Testis (tissue), 3 donors: ENCODE results near the gene TDRD12. TPM values are rescaled to one million over a fixed set of nuclear protein-coding genes. Genes with fewer than 3 reads are reported as not detected.
"Not testable (repeated sequence)": the region's sequence is repeated elsewhere in the genome, so short reads cannot be mapped to it uniquely, and the experiment has no call there.

Experiments
- DNase-seq: peaks from one replicate; pipeline ENCODE4 v3.0.0-alpha.2; 2019
- H3K27ac ChIP-seq, 2 donors: fragments of 200-600 bp; sonication (generic); one replicate each; pipeline ENCODE4 v1.5.1; 2019
- H3K27me3 ChIP-seq: fragments of 200-600 bp; sonication (generic); one replicate; pipeline ENCODE4 v1.5.1; 2019
- H3K36me3 ChIP-seq: fragments of 200-600 bp; sonication (generic); one replicate; pipeline ENCODE4 v1.5.1; 2017; ENCODE audit warnings: low read depth; ENCODE audit errors: missing control alignments
- H3K4me1 ChIP-seq: fragments of 200-600 bp; sonication (generic); one replicate; pipeline ENCODE4 v1.5.1; 2019
- H3K4me3 ChIP-seq, 2 donors: fragments of 200-600 bp; sonication (generic); one replicate each; pipeline ENCODE4 v1.5.1; 2017 to 2019
- H3K9me3 ChIP-seq: fragments of 200-600 bp; sonication (generic); one replicate; pipeline ENCODE4 v1.5.1; 2017
- CTCF ChIP-seq, 3 experiments: fragments of 450-650 bp in 2 of 3; fragments of 200-600 bp in 1 of 3; sonication (generic) in 1 of 3; IDR thresholded peaks; one replicate each; pipeline ENCODE4 v1.5.1; 2016 to 2019; ENCODE audit warnings: antibody characterized with exemption in 3 of 3, mild to moderate bottlenecking in 2 of 3, moderate library complexity in 1 of 3
- POLR2A ChIP-seq: fragments of 450-650 bp; IDR thresholded peaks from one replicate; pipeline ENCODE4 v1.6.1; 2017; ENCODE audit warnings: antibody characterized with exemption, mild to moderate bottlenecking, moderate library complexity
- WGBS, 2 donors: methylation state at CpG; one replicate each; pipeline ENCODE4 v1.1.5; 2018; 5-methylcytosine and 5-hydroxymethylcytosine counted together
- intact Hi-C: fragments of 100-400 bp; cut with DNase I; formaldehyde crosslinking; loops from one replicate; pipeline ENCODE4 v1.15.1; 2023; ENCODE audit warnings: low total_unique reads
- polyA plus RNA-seq: library from polyadenylated mRNA; stranded (reverse); fragments of 350-450 nt; fragmentation: Illumina TruSeq; extraction: RNeasy Lipid Tissue Mini Kit (QIAGEN cat#74804); gene quantifications from one replicate; pipeline ENCODE4 v1.2.3, GENCODE V29; 2014; ENCODE audit warnings: low read depth, low replicate concordance; ENCODE audit not compliant: insufficient read depth
- total RNA-seq, 2 donors: library from RNA; depleted of rRNA; stranded (reverse); fragments of >200 nt; gene quantifications; one replicate each; pipeline ENCODE4 v1.2.3, GENCODE V29; 2016

TDRD12 gene
- total and polyA plus RNA-seq, 3 donors from 2014 or later = 24.3 to 33.4 (median 30.6) TPM

DNA sequence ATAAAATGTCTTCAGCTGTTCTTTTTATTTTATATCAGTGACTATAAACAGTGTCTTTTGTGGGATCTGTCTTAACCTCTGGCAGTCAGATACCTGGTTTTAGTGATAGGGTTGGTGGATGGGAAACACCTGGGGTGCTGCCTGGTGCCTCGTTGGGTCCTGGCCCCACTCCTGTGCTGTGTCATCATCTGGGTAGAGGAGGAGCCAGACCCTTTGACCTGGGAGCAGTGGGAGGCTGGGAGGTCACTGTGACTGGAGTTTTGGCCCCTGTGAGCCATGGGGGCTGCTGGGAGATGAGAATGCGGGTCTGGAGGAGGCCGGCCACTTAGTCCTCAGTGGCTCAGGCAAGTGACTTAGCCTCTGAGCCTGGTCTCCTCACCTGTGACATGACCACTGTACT lies 29.4 kb downstream of the TDRD12 start:
- no peak for DNase-seq
- Histone ChIP-seq H3K4me1 (no peaks in the 10 kb centered on the region), H3K36me3 (no peaks in the 10 kb centered on the region), H3K9me3 (no peaks in the 10 kb centered on the region), H3K4me3 (no peak overlapping the region), H3K27me3 (no peaks in the 10 kb centered on the region), H3K27ac (no peak overlapping the region)
- no peak for TF ChIP-seq POLR2A
- TF ChIP-seq CTCF (IDR thresholded peaks at IDR 0.05) = no peak
- 60 to 69% methylated on average over 3 of the region's 3 CpGs for WGBS, 2 donors
- intact Hi-C loops = no loop called here

DNA sequence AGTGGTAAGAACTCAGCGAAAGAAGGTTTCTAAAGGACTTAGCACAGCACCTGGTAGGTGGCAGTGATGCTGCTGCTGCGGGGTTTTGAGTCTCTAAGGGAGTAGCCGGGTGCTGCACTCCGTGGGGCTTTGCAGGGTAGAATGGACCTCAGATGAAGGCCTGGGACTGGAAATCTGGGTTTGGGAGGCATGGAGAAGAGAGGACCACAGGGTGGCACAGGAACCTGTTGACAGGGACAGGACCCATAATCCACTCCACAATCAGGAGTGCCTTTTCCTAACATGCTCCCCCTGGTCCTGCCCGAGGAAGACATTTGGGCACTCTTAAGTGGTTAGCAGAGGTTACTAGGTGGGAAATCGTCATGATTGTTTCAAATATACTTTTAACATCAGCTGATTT lies 29.8 kb downstream of the TDRD12 start:
- no peak for TF ChIP-seq CTCF (IDR thresholded peaks at IDR 0.05)
- no peak for TF ChIP-seq POLR2A
- H3K4me3 ChIP-seq = no peak overlapping the region
- no peaks in the 10 kb centered on the region for H3K9me3 ChIP-seq
- no peaks in the 10 kb centered on the region for H3K27me3 ChIP-seq
- intact Hi-C loops = no loop called here
- H3K36me3 ChIP-seq = no peaks in the 10 kb centered on the region
- H3K27ac ChIP-seq = no peak overlapping the region
- 75 to 80% methylated on average over 6 of the region's 6 CpGs for WGBS, 2 donors
- no peaks in the 10 kb centered on the region for H3K4me1 ChIP-seq
- no peak for DNase-seq

DNA sequence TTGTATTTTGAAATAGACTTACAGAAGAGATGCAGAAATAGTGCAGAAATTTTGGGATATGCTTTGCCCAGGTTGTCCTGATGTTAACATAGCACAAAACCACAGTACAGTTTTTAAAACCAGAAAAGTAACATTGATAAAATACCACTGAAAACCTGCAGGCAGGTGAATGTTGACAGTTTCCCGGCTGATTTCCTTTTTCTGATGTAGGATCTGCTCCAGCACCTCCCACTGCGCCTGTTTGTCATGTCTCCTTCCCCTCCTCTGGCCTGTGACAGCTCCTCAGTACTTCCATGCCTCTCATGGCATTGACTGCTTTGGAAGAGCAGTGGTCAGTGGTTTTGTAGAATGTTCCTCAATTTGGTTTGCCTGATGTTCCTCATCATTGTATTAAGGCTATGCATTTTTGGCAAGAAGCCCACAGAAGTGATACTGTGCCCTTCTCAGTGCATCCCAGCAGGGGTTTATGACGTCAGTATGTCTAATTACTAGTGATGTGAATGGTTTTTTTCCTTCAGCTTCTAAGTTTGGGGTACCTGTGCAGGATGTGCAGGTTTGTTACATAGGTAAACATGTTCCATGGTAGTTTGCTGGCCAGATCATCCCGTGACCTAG lies 31.0 kb downstream of the TDRD12 start:
- Histone ChIP-seq H3K36me3 (no peaks in the 10 kb centered on the region), H3K4me3 (no peak overlapping the region), H3K27me3 (no peaks in the 10 kb centered on the region), H3K27ac (no peak overlapping the region), H3K4me1 (no peaks in the 10 kb centered on the region), H3K9me3 (no peaks in the 10 kb centered on the region)
- intact Hi-C loops = no loop called here
- 61 to 72% methylated on average over 4 of the region's 4 CpGs for WGBS, 2 donors
- no peak for DNase-seq
- TF ChIP-seq POLR2A = no peak

DNA sequence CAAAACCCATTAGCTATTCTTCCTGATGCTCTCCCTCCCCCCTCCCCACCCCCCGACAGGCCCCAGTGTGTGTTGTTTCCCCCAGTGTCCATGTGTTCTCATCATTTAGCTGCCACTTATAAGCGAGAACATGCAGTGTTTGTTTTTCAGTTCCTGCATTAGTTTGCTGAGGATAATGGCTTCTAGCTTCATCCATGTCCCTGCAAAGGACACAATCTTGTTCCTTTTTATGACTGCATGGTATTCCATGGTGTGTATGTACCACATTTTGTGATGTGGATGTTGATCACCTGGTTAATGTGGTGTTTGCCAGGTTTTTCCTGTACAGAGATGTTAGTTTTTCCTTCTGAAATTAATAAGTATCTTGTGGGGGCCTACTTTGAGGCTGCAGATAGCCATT lies 31.5 kb downstream of the TDRD12 start:
- TF ChIP-seq POLR2A (no peak), CTCF (IDR thresholded peaks at IDR 0.05) (no peak)

GRCh38 chr19:32757189-32757588 lies 37.6 kb downstream of the TDRD12 start:
- TF ChIP-seq CTCF (IDR thresholded peaks at IDR 0.05) = no peak
- TF ChIP-seq POLR2A = no peak
- no peaks in the 10 kb centered on the region for H3K4me1 ChIP-seq

More for the DNA sequence above, 31.5 kb downstream of the TDRD12 start:
- H3K27me3 ChIP-seq = no peaks in the 10 kb centered on the region
- H3K4me3 ChIP-seq = no peak overlapping the region
- no peak for DNase-seq
- H3K9me3 ChIP-seq = no peaks in the 10 kb centered on the region
- 59 to 85% methylated on average over 2 of the region's 2 CpGs for WGBS, 2 donors
- H3K4me1 ChIP-seq = no peaks in the 10 kb centered on the region
- no peaks in the 10 kb centered on the region for H3K36me3 ChIP-seq
- no peak overlapping the region for H3K27ac ChIP-seq
- intact Hi-C loops = no loop called here

DNA sequence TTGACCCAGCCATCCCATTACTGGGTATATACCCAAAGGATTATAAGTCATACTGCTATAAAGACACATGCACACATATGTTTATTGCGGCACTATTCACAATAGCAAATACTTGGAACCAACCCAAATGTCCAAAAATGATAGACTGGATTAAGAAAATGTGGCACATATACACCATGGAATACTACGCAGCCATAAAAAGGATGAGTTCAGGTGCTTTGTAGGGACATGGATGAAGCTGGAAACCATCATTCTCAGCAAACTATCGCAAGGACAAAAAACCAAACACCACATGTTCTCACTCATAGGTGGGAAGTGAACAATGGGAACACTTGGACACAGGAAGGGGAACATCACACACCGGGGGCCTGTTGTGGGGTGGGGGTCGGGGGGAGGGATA lies 45.8 kb downstream of the TDRD12 start:
- DNase-seq, H3K9me3 ChIP-seq, H3K36me3 ChIP-seq, H3K27me3 ChIP-seq, H3K4me3 ChIP-seq, H3K4me1 ChIP-seq, H3K27ac ChIP-seq, intact Hi-C loops: not testable (repeated sequence)
- WGBS, 2 donors = 84 to 93% methylated on average over 5 of the region's 5 CpGs

More at GRCh38 chr19:32757189-32757588, 37.6 kb downstream of the TDRD12 start:
- no peaks in the 10 kb centered on the region for H3K36me3 ChIP-seq
- H3K27me3 ChIP-seq = no peaks in the 10 kb centered on the region
- intact Hi-C loops = no loop called here
- H3K4me3 ChIP-seq = no peak overlapping the region
- 81 to 88% methylated on average over 3 of the region's 3 CpGs for WGBS, 2 donors
- no peaks in the 10 kb centered on the region for H3K9me3 ChIP-seq
- H3K27ac ChIP-seq = no peak overlapping the region
- DNase-seq = no peak
